H9 (cell line): ENCODE results near the gene APOBEC4. TPM values are rescaled to one million over a fixed set of nuclear protein-coding genes. Genes with fewer than 3 reads are reported as not detected.

Source experiments
- DNase-seq: peaks from one replicate; pipeline ENCODE4 v3.0.0-alpha.2; 2017
- H2AFZ ChIP-seq: one replicate; pipeline ENCODE4 v1.6.1; 2013; ENCODE audit warnings: mild to moderate bottlenecking, low read length, control low read depth, moderate library complexity
- H2AK5ac ChIP-seq: 2 replicates; pipeline ENCODE4 v1.6.1; 2013; ENCODE audit warnings: low read length, control low read depth, mixed read lengths; ENCODE audit not compliant: insufficient read length
- H2BK120ac ChIP-seq: one replicate; pipeline ENCODE4 v1.6.1; 2013; ENCODE audit warnings: low read depth, mild to moderate bottlenecking, low read length, control low read depth, inconsistent platforms; ENCODE audit not compliant: poor library complexity, severe bottlenecking
- H2BK12ac ChIP-seq: 2 replicates; pipeline ENCODE4 v1.6.1; 2013; ENCODE audit warnings: low read length, control low read depth, mixed read lengths, low read depth; ENCODE audit not compliant: insufficient read length
- H2BK15ac ChIP-seq: 2 replicates; pipeline ENCODE4 v1.6.1; 2013; ENCODE audit warnings: low read depth, low read length, control low read depth
- H2BK20ac ChIP-seq: one replicate; pipeline ENCODE4 v1.6.1; 2013; ENCODE audit warnings: low read depth, mild to moderate bottlenecking, low read length, control low read depth, inconsistent platforms; ENCODE audit not compliant: poor library complexity, severe bottlenecking
- H2BK5ac ChIP-seq: 2 replicates; pipeline ENCODE4 v1.6.1; 2013; ENCODE audit warnings: low read length, control low read depth, mixed read lengths; ENCODE audit not compliant: insufficient read length
- H3K14ac ChIP-seq: 2 replicates; pipeline ENCODE4 v1.6.1; 2013; ENCODE audit warnings: low read length, control low read depth; ENCODE audit not compliant: insufficient read depth
- H3K18ac ChIP-seq: 2 replicates; pipeline ENCODE4 v1.6.1; 2013; ENCODE audit warnings: low read depth, mild to moderate bottlenecking, mixed read lengths, low read length, control low read depth; ENCODE audit not compliant: insufficient read length
- H3K23ac ChIP-seq: 2 replicates; pipeline ENCODE4 v1.6.1; 2013; ENCODE audit warnings: low read length, control low read depth, mixed read lengths, low read depth; ENCODE audit not compliant: insufficient read length
- H3K23me2 ChIP-seq: 2 replicates; pipeline ENCODE4 v1.6.1; 2013; ENCODE audit warnings: low read depth, mild to moderate bottlenecking, mixed read lengths, low read length, control low read depth; ENCODE audit not compliant: insufficient read length, poor library complexity, severe bottlenecking
- H3K27ac ChIP-seq: 2 replicates; pipeline ENCODE4 v1.5.1; 2013; ENCODE audit warnings: low read length, control low read depth, mixed read lengths, low read depth; ENCODE audit not compliant: insufficient read length
- H3K27me3 ChIP-seq: 2 replicates; pipeline ENCODE4 v1.6.1; 2013; ENCODE audit warnings: low read length, control low read depth, inconsistent platforms; ENCODE audit not compliant: insufficient read depth
- H3K4ac ChIP-seq: 2 replicates; pipeline ENCODE4 v1.6.1; 2013; ENCODE audit warnings: low read depth, mild to moderate bottlenecking, control low read depth, inconsistent platforms, low read length, moderate library complexity
- H3K4me1 ChIP-seq: 2 replicates; pipeline ENCODE4 v1.6.1; 2013; ENCODE audit warnings: low read length, control low read depth, inconsistent platforms; ENCODE audit not compliant: insufficient read depth
- H3K4me2 ChIP-seq: 2 replicates; pipeline ENCODE4 v1.6.1; 2013; ENCODE audit warnings: low read length, control low read depth, mixed read lengths; ENCODE audit not compliant: insufficient read length, insufficient read depth
- H3K56ac ChIP-seq: 2 replicates; pipeline ENCODE4 v1.6.1; 2013; ENCODE audit warnings: low read depth, mild to moderate bottlenecking, mixed read lengths, low read length, control low read depth; ENCODE audit not compliant: insufficient read length
- H3K79me1 ChIP-seq: 2 replicates; pipeline ENCODE4 v1.6.1; 2013; ENCODE audit warnings: low read depth, mild to moderate bottlenecking, moderate library complexity, low read length, control low read depth, inconsistent platforms; ENCODE audit not compliant: insufficient read depth, poor library complexity, severe bottlenecking
- H3K79me2 ChIP-seq: 2 replicates; pipeline ENCODE4 v1.6.1; 2013; ENCODE audit warnings: low read length, control low read depth, inconsistent platforms; ENCODE audit not compliant: insufficient read depth
- H3K9ac ChIP-seq: 2 replicates; pipeline ENCODE4 v1.6.1; 2013; ENCODE audit warnings: low read length, control low read depth, mixed read lengths; ENCODE audit not compliant: insufficient read length; ENCODE audit errors: extremely low read depth
- H3K9me3 ChIP-seq: one replicate; pipeline ENCODE4 v1.6.1; 2013; ENCODE audit warnings: low read depth, low read length, inconsistent platforms; ENCODE audit not compliant: control insufficient read depth
- H3T11ph ChIP-seq: one replicate; pipeline ENCODE4 v1.6.1; 2013; ENCODE audit warnings: mild to moderate bottlenecking, low read length, control low read depth, inconsistent platforms
- H4K20me1 ChIP-seq: one replicate; pipeline ENCODE4 v1.6.1; 2013; ENCODE audit not compliant: control insufficient read depth, insufficient read length, insufficient read depth
- H4K5ac ChIP-seq: 2 replicates; pipeline ENCODE4 v1.6.1; 2013; ENCODE audit warnings: low read depth, mild to moderate bottlenecking, mixed read lengths, low read length, control low read depth; ENCODE audit not compliant: insufficient read length
- H4K8ac ChIP-seq: replicated peaks from 2 replicates; pipeline ENCODE4 v1.6.1; 2013; ENCODE audit warnings: low read length, control low read depth, mixed read lengths, low read depth; ENCODE audit not compliant: insufficient read length
- H4K91ac ChIP-seq: 2 replicates; pipeline ENCODE4 v1.6.1; 2013; ENCODE audit warnings: low read depth, mild to moderate bottlenecking, moderate library complexity, mixed read lengths, low read length, control low read depth; ENCODE audit not compliant: insufficient read length
- H3K27ac Mint-ChIP-seq, 3 experiments: 2 replicates in 2 of 3; 3 replicates in 1 of 3; pipeline ENCODE4 v1.8.0; 2020 to 2021; ENCODE audit warnings: mixed read lengths in 3 of 3, mild to moderate bottlenecking in 1 of 3, moderate library complexity in 1 of 3
- H3K27me3 Mint-ChIP-seq: 2 replicates; pipeline ENCODE4 v1.8.0; 2021; ENCODE audit warnings: low read depth, mild to moderate bottlenecking, moderate library complexity, mixed read lengths
- H3K36me3 Mint-ChIP-seq, 3 experiments: 2 replicates in 2 of 3; 3 replicates in 1 of 3; pipeline ENCODE4 v1.8.0; 2020 to 2021; ENCODE audit warnings: low read depth in 3 of 3, mixed read lengths in 3 of 3; ENCODE audit not compliant: insufficient read depth in 1 of 3
- H3K4me1 Mint-ChIP-seq, 2 experiments: 2 replicates each; pipeline ENCODE4 v1.8.0; 2020; ENCODE audit warnings: mixed read lengths in 2 of 2
- H3K4me3 Mint-ChIP-seq, 2 experiments: 2 replicates in 1 of 2; 3 replicates in 1 of 2; pipeline ENCODE4 v1.8.0; 2020 to 2021; ENCODE audit warnings: mild to moderate bottlenecking in 2 of 2, mixed read lengths in 2 of 2, moderate library complexity in 1 of 2
- H3K9me3 Mint-ChIP-seq, 2 experiments: 2 replicates in 1 of 2; 3 replicates in 1 of 2; pipeline ENCODE4 v1.8.0; 2020; ENCODE audit warnings: mild to moderate bottlenecking in 2 of 2, mixed read lengths in 2 of 2, moderate library complexity in 1 of 2
- WGBS: extraction: QIAGEN DNeasy Blood & Tissue Kit; methylation state at CpG from one replicate; pipeline ENCODE4 v1.1.7; 2013; ENCODE audit warnings: missing lambda C conversion rate, low lambda C conversion rate, mixed read lengths; ENCODE audit not compliant: insufficient read length; ENCODE audit errors: extremely low coverage; 5-methylcytosine and 5-hydroxymethylcytosine counted together
- total RNA-seq: library from RNA; stranded (reverse); gene quantifications from 2 replicates; pipeline ENCODE4 v1.2.1, GENCODE V29; 2021
- TF ChIP-seq, protein P1 (sequence below): fragments of 200-600 bp; sonication (generic); conservative IDR thresholded peaks from 3 replicates; pipeline ENCODE4 v1.8.0; 2021; ENCODE audit warnings: antibody characterized with exemption, mild to moderate bottlenecking

APOBEC4 gene
- total RNA-seq, 1 experiment from 2014 or later = not detected

- no peak overlapping the region for H2BK12ac ChIP-seq
- H3K23me2 ChIP-seq = no peaks in the 10 kb centered on the region
- TF ChIP-seq, protein P1, sequence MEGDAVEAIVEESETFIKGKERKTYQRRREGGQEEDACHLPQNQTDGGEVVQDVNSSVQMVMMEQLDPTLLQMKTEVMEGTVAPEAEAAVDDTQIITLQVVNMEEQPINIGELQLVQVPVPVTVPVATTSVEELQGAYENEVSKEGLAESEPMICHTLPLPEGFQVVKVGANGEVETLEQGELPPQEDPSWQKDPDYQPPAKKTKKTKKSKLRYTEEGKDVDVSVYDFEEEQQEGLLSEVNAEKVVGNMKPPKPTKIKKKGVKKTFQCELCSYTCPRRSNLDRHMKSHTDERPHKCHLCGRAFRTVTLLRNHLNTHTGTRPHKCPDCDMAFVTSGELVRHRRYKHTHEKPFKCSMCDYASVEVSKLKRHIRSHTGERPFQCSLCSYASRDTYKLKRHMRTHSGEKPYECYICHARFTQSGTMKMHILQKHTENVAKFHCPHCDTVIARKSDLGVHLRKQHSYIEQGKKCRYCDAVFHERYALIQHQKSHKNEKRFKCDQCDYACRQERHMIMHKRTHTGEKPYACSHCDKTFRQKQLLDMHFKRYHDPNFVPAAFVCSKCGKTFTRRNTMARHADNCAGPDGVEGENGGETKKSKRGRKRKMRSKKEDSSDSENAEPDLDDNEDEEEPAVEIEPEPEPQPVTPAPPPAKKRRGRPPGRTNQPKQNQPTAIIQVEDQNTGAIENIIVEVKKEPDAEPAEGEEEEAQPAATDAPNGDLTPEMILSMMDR = no peak
- H3K36me3 Mint-ChIP-seq = no peaks in the 10 kb centered on the region
- DNase-seq = no peak
- H3K79me1 ChIP-seq = no peaks in the 10 kb centered on the region
- no peaks in the 10 kb centered on the region for H3K27me3 ChIP-seq
- H3K56ac ChIP-seq = no peak overlapping the region
- no peaks in the 10 kb centered on the region for H3K27me3 Mint-ChIP-seq
- H3T11ph ChIP-seq = no peak overlapping the region
- H3K4me1 ChIP-seq = no peaks in the 10 kb centered on the region
- no peaks in the 10 kb centered on the region for H3K4me1 Mint-ChIP-seq
- no peak overlapping the region for H4K91ac ChIP-seq
- no peaks in the 10 kb centered on the region for H3K9me3 ChIP-seq
- no peak overlapping the region for H3K23ac ChIP-seq
- H4K20me1 ChIP-seq = no peaks in the 10 kb centered on the region
- no peak overlapping the region for H2BK5ac ChIP-seq
- no peak overlapping the region for H2BK20ac ChIP-seq
- no CpG with 5 or more reads among the region's 1 CpG for WGBS
- no peak overlapping the region for H2AK5ac ChIP-seq
- H3K18ac ChIP-seq = no peak overlapping the region
- H3K27ac Mint-ChIP-seq = no peak overlapping the region; a peak in 1 of 7 replicates
- H3K79me2 ChIP-seq = no peaks in the 10 kb centered on the region
- no peak overlapping the region for H4K5ac ChIP-seq
- H2BK120ac ChIP-seq = no peak overlapping the region
- no peak overlapping the region for H3K9ac ChIP-seq
- no peak overlapping the region for H3K4me3 Mint-ChIP-seq
- H3K27ac ChIP-seq = no peak overlapping the region
- no peak overlapping the region for H3K4ac ChIP-seq
- H4K8ac ChIP-seq = no peak overlapping the region
- H3K14ac ChIP-seq = no peak overlapping the region
- no peak overlapping the region for H2BK15ac ChIP-seq
- H2AFZ ChIP-seq = no peak overlapping the region
- no peaks in the 10 kb centered on the region for H3K9me3 Mint-ChIP-seq
- H3K4me2 ChIP-seq = no peak overlapping the region
These were observed 41.0 kb upstream of the APOBEC4 start for GRCh38 chr1:183694066-183694465.
